H9 (cell line): ENCODE results near the gene DAZ4. TPM values are rescaled to one million over a fixed set of nuclear protein-coding genes. Genes with fewer than 3 reads are reported as not detected.
"Not testable (repeated sequence)": the region's sequence is repeated elsewhere in the genome, so short reads cannot be mapped to it uniquely, and the experiment has no call there.

Source experiments
- DNase-seq: peaks from one replicate; pipeline ENCODE4 v3.0.0-alpha.2; 2017
- H2AFZ ChIP-seq: one replicate; pipeline ENCODE4 v1.6.1; 2013; ENCODE audit warnings: mild to moderate bottlenecking, low read length, control low read depth, moderate library complexity
- H2AK5ac ChIP-seq: 2 replicates; pipeline ENCODE4 v1.6.1; 2013; ENCODE audit warnings: low read length, control low read depth, mixed read lengths; ENCODE audit not compliant: insufficient read length
- H2BK120ac ChIP-seq: one replicate; pipeline ENCODE4 v1.6.1; 2013; ENCODE audit warnings: low read depth, mild to moderate bottlenecking, low read length, control low read depth, inconsistent platforms; ENCODE audit not compliant: poor library complexity, severe bottlenecking
- H2BK12ac ChIP-seq: 2 replicates; pipeline ENCODE4 v1.6.1; 2013; ENCODE audit warnings: low read length, control low read depth, mixed read lengths, low read depth; ENCODE audit not compliant: insufficient read length
- H2BK15ac ChIP-seq: 2 replicates; pipeline ENCODE4 v1.6.1; 2013; ENCODE audit warnings: low read depth, low read length, control low read depth
- H2BK20ac ChIP-seq: one replicate; pipeline ENCODE4 v1.6.1; 2013; ENCODE audit warnings: low read depth, mild to moderate bottlenecking, low read length, control low read depth, inconsistent platforms; ENCODE audit not compliant: poor library complexity, severe bottlenecking
- H2BK5ac ChIP-seq: 2 replicates; pipeline ENCODE4 v1.6.1; 2013; ENCODE audit warnings: low read length, control low read depth, mixed read lengths; ENCODE audit not compliant: insufficient read length
- H3K14ac ChIP-seq: 2 replicates; pipeline ENCODE4 v1.6.1; 2013; ENCODE audit warnings: low read length, control low read depth; ENCODE audit not compliant: insufficient read depth
- H3K18ac ChIP-seq: 2 replicates; pipeline ENCODE4 v1.6.1; 2013; ENCODE audit warnings: low read depth, mild to moderate bottlenecking, mixed read lengths, low read length, control low read depth; ENCODE audit not compliant: insufficient read length
- H3K23ac ChIP-seq: 2 replicates; pipeline ENCODE4 v1.6.1; 2013; ENCODE audit warnings: low read length, control low read depth, mixed read lengths, low read depth; ENCODE audit not compliant: insufficient read length
- H3K23me2 ChIP-seq: 2 replicates; pipeline ENCODE4 v1.6.1; 2013; ENCODE audit warnings: low read depth, mild to moderate bottlenecking, mixed read lengths, low read length, control low read depth; ENCODE audit not compliant: insufficient read length, poor library complexity, severe bottlenecking
- H3K27ac ChIP-seq: 2 replicates; pipeline ENCODE4 v1.5.1; 2013; ENCODE audit warnings: low read length, control low read depth, mixed read lengths, low read depth; ENCODE audit not compliant: insufficient read length
- H3K27me3 ChIP-seq: 2 replicates; pipeline ENCODE4 v1.6.1; 2013; ENCODE audit warnings: low read length, control low read depth, inconsistent platforms; ENCODE audit not compliant: insufficient read depth
- H3K4ac ChIP-seq: 2 replicates; pipeline ENCODE4 v1.6.1; 2013; ENCODE audit warnings: low read depth, mild to moderate bottlenecking, control low read depth, inconsistent platforms, low read length, moderate library complexity
- H3K4me1 ChIP-seq: 2 replicates; pipeline ENCODE4 v1.6.1; 2013; ENCODE audit warnings: low read length, control low read depth, inconsistent platforms; ENCODE audit not compliant: insufficient read depth
- H3K4me2 ChIP-seq: 2 replicates; pipeline ENCODE4 v1.6.1; 2013; ENCODE audit warnings: low read length, control low read depth, mixed read lengths; ENCODE audit not compliant: insufficient read length, insufficient read depth
- H3K56ac ChIP-seq: 2 replicates; pipeline ENCODE4 v1.6.1; 2013; ENCODE audit warnings: low read depth, mild to moderate bottlenecking, mixed read lengths, low read length, control low read depth; ENCODE audit not compliant: insufficient read length
- H3K79me1 ChIP-seq: 2 replicates; pipeline ENCODE4 v1.6.1; 2013; ENCODE audit warnings: low read depth, mild to moderate bottlenecking, moderate library complexity, low read length, control low read depth, inconsistent platforms; ENCODE audit not compliant: insufficient read depth, poor library complexity, severe bottlenecking
- H3K79me2 ChIP-seq: 2 replicates; pipeline ENCODE4 v1.6.1; 2013; ENCODE audit warnings: low read length, control low read depth, inconsistent platforms; ENCODE audit not compliant: insufficient read depth
- H3K9ac ChIP-seq: 2 replicates; pipeline ENCODE4 v1.6.1; 2013; ENCODE audit warnings: low read length, control low read depth, mixed read lengths; ENCODE audit not compliant: insufficient read length; ENCODE audit errors: extremely low read depth
- H3K9me3 ChIP-seq: one replicate; pipeline ENCODE4 v1.6.1; 2013; ENCODE audit warnings: low read depth, low read length, inconsistent platforms; ENCODE audit not compliant: control insufficient read depth
- H3T11ph ChIP-seq: one replicate; pipeline ENCODE4 v1.6.1; 2013; ENCODE audit warnings: mild to moderate bottlenecking, low read length, control low read depth, inconsistent platforms
- H4K20me1 ChIP-seq: one replicate; pipeline ENCODE4 v1.6.1; 2013; ENCODE audit not compliant: control insufficient read depth, insufficient read length, insufficient read depth
- H4K5ac ChIP-seq: 2 replicates; pipeline ENCODE4 v1.6.1; 2013; ENCODE audit warnings: low read depth, mild to moderate bottlenecking, mixed read lengths, low read length, control low read depth; ENCODE audit not compliant: insufficient read length
- H4K8ac ChIP-seq: replicated peaks from 2 replicates; pipeline ENCODE4 v1.6.1; 2013; ENCODE audit warnings: low read length, control low read depth, mixed read lengths, low read depth; ENCODE audit not compliant: insufficient read length
- H4K91ac ChIP-seq: 2 replicates; pipeline ENCODE4 v1.6.1; 2013; ENCODE audit warnings: low read depth, mild to moderate bottlenecking, moderate library complexity, mixed read lengths, low read length, control low read depth; ENCODE audit not compliant: insufficient read length
- H3K27ac Mint-ChIP-seq, 3 experiments: 2 replicates in 2 of 3; 3 replicates in 1 of 3; pipeline ENCODE4 v1.8.0; 2020 to 2021; ENCODE audit warnings: mixed read lengths in 3 of 3, mild to moderate bottlenecking in 1 of 3, moderate library complexity in 1 of 3
- H3K27me3 Mint-ChIP-seq: 2 replicates; pipeline ENCODE4 v1.8.0; 2021; ENCODE audit warnings: low read depth, mild to moderate bottlenecking, moderate library complexity, mixed read lengths
- H3K36me3 Mint-ChIP-seq, 3 experiments: 2 replicates in 2 of 3; 3 replicates in 1 of 3; pipeline ENCODE4 v1.8.0; 2020 to 2021; ENCODE audit warnings: low read depth in 3 of 3, mixed read lengths in 3 of 3; ENCODE audit not compliant: insufficient read depth in 1 of 3
- H3K4me1 Mint-ChIP-seq, 2 experiments: 2 replicates each; pipeline ENCODE4 v1.8.0; 2020; ENCODE audit warnings: mixed read lengths in 2 of 2
- H3K4me3 Mint-ChIP-seq, 2 experiments: 2 replicates in 1 of 2; 3 replicates in 1 of 2; pipeline ENCODE4 v1.8.0; 2020 to 2021; ENCODE audit warnings: mild to moderate bottlenecking in 2 of 2, mixed read lengths in 2 of 2, moderate library complexity in 1 of 2
- H3K9me3 Mint-ChIP-seq, 2 experiments: 2 replicates in 1 of 2; 3 replicates in 1 of 2; pipeline ENCODE4 v1.8.0; 2020; ENCODE audit warnings: mild to moderate bottlenecking in 2 of 2, mixed read lengths in 2 of 2, moderate library complexity in 1 of 2
- WGBS: extraction: QIAGEN DNeasy Blood & Tissue Kit; methylation state at CpG from one replicate; pipeline ENCODE4 v1.1.7; 2013; ENCODE audit warnings: missing lambda C conversion rate, low lambda C conversion rate, mixed read lengths; ENCODE audit not compliant: insufficient read length; ENCODE audit errors: extremely low coverage; 5-methylcytosine and 5-hydroxymethylcytosine counted together
- total RNA-seq: library from RNA; stranded (reverse); gene quantifications from 2 replicates; pipeline ENCODE4 v1.2.1, GENCODE V29; 2021

The DAZ4 gene
- total RNA-seq, 1 experiment from 2014 or later: not detected

DNA sequence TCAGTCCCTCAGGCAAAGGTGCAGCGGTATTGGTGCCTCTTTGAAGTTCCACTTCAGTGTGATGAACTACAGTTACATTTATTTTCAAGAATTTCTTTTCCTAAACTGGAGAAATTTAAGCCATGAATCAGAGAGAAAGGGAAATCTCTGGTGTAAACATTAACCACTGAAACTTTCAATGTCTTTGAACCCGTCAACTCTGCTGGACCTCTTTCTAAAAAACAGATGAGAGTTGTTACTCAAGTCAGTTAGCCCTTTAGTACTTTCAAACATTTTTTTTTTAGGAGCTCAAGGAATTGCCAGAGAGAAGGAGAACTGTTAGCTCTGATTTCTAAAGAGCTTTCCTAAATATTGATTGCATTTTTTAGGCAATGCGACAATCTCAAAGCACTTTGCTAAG is 11.9 kb upstream of the DAZ4 start:
- H3K4me1 Mint-ChIP-seq, H4K5ac ChIP-seq, H2BK12ac ChIP-seq, H3K56ac ChIP-seq, H3T11ph ChIP-seq, H3K4me2 ChIP-seq, H3K9me3 ChIP-seq, H3K79me1 ChIP-seq, H4K8ac ChIP-seq, H2BK15ac ChIP-seq, H3K23me2 ChIP-seq, H4K91ac ChIP-seq, H2AK5ac ChIP-seq, H2BK5ac ChIP-seq, H3K9me3 Mint-ChIP-seq, H3K79me2 ChIP-seq, H3K9ac ChIP-seq, H3K27ac ChIP-seq, H3K27me3 ChIP-seq, H3K4ac ChIP-seq, H3K4me3 Mint-ChIP-seq, H4K20me1 ChIP-seq, H3K36me3 Mint-ChIP-seq, H3K27me3 Mint-ChIP-seq, H2BK120ac ChIP-seq, DNase-seq, H2AFZ ChIP-seq, H3K18ac ChIP-seq, H3K23ac ChIP-seq, H3K14ac ChIP-seq, H3K27ac Mint-ChIP-seq, H3K4me1 ChIP-seq, H2BK20ac ChIP-seq: not testable (repeated sequence)
- WGBS: no CpG with 5 or more reads among the region's 3 CpGs

DNA sequence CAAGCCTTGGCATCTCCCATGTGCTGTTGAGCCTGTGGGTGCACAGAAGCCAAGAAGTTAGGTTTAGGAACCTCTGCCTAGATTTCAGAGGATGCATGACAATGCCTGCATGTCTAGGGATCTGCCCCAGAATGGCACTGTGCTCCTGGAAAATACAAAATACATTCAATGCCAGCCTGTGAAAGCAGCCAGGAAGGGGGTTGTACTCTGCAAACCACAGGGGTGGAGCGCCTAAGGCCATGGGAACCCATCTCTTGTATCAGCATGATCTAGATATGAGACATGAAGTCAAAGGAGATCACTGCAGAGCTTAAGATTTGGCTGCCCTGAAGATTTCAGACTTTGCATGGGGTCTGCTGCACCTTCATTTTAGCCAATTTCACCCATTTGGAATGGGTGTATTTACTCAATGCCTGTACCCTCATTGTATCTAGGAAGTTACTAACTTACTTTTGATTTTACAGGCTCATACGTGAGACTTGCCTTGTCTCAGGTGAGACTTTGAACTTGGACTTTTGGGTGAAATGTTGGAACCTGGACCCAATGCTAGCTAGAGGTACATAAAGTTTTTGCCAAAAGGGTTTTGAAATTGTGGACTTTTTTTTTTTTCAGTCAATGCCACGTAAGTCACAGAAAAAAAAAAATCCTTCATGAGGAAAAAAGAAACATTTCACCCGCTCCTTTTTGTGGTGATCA is 9.4 kb upstream of the DAZ4 start:
- H4K20me1 ChIP-seq, H2BK15ac ChIP-seq, H3K18ac ChIP-seq, H3K56ac ChIP-seq, H3K23me2 ChIP-seq, H3K4me2 ChIP-seq, H3K4me1 Mint-ChIP-seq, H2BK5ac ChIP-seq, H3K4me3 Mint-ChIP-seq, H2BK20ac ChIP-seq, H2BK12ac ChIP-seq, H2AK5ac ChIP-seq, H3K27ac ChIP-seq, H3K27me3 ChIP-seq, H3K36me3 Mint-ChIP-seq, H3K79me2 ChIP-seq, H3T11ph ChIP-seq, H3K79me1 ChIP-seq, H3K9me3 ChIP-seq, H3K27me3 Mint-ChIP-seq, H2BK120ac ChIP-seq, H3K9me3 Mint-ChIP-seq, H3K14ac ChIP-seq, H3K27ac Mint-ChIP-seq, H4K91ac ChIP-seq, H3K9ac ChIP-seq, H4K8ac ChIP-seq, H4K5ac ChIP-seq, DNase-seq, H3K23ac ChIP-seq, H3K4me1 ChIP-seq, H2AFZ ChIP-seq, H3K4ac ChIP-seq: not testable (repeated sequence)
- no CpG with 5 or more reads among the region's 4 CpGs for WGBS
